ENCODE results near the gene NAIF1.

The NAIF1 gene

GRCh38 chr9:128109050-128109709 lies 42.1 kb upstream of the NAIF1 start:
- Histone ChIP-seq H3K9ac (ENCODE audit: insufficient read length) (no peak overlapping the region), H3K27ac (no peak overlapping the region), H3K36me3 (ENCODE audit: insufficient read depth, low read length) (peaks cover 30% of the 10 kb centered on the region), H3K4me3 (no peak overlapping the region), H3K9me3 (ENCODE audit: low read depth, low read length) (no peaks in the 10 kb centered on the region)
- TF ChIP-seq POLR2AphosphoS5 (IDR thresholded peaks at IDR 0.05; ENCODE audit: borderline replicate concordance, low read depth, low read length): no peak
- no peak for TF ChIP-seq FOXP2 (optimal IDR thresholded peaks at IDR 0.05; ENCODE audit: control extremely low read depth, extremely low read length, insufficient read depth)
- TF ChIP-seq EZH2 (IDR thresholded peaks at IDR 0.05): no peak
- DNase-seq (ENCODE audit: low read depth, low spot score): no peak

- no peak overlapping the region for H3K4me3 ChIP-seq
- DNase-seq (ENCODE audit: low read depth, low spot score): no peak
- no peak overlapping the region for H3K9ac ChIP-seq (ENCODE audit: insufficient read length)
- no peak for TF ChIP-seq EZH2 (IDR thresholded peaks at IDR 0.05)
- TF ChIP-seq FOXP2 (optimal IDR thresholded peaks at IDR 0.05; ENCODE audit: control extremely low read depth, extremely low read length, insufficient read depth): no peak
- no peak for TF ChIP-seq POLR2AphosphoS5 (IDR thresholded peaks at IDR 0.05; ENCODE audit: borderline replicate concordance, low read depth, low read length)
- no peaks in the 10 kb centered on the region for H3K9me3 ChIP-seq (ENCODE audit: low read depth, low read length)
- H3K27ac ChIP-seq: no peak overlapping the region
- H3K36me3 ChIP-seq (ENCODE audit: insufficient read depth, low read length): peaks cover 37% of the 10 kb centered on the region
Observed at GRCh38 chr9:128108269-128109049, 41.3 kb upstream of the NAIF1 start.

- H3K4me3 ChIP-seq: no peak overlapping the region
- no peaks in the 10 kb centered on the region for H3K9me3 ChIP-seq (ENCODE audit: low read depth, low read length)
- no peak overlapping the region for H3K9ac ChIP-seq (ENCODE audit: insufficient read length)
- TF ChIP-seq POLR2AphosphoS5 (IDR thresholded peaks at IDR 0.05; ENCODE audit: borderline replicate concordance, low read depth, low read length) (no peak), FOXP2 (optimal IDR thresholded peaks at IDR 0.05; ENCODE audit: control extremely low read depth, extremely low read length, insufficient read depth) (no peak), EZH2 (IDR thresholded peaks at IDR 0.05) (no peak)
- DNase-seq (ENCODE audit: low read depth, low spot score): no peak
- H3K36me3 ChIP-seq (ENCODE audit: insufficient read depth, low read length): peaks cover 43% of the 10 kb centered on the region
- H3K27ac ChIP-seq: no peak overlapping the region
Observed at GRCh38 chr9:128107468-128108268, 40.5 kb upstream of the NAIF1 start.

- H3K9ac ChIP-seq (ENCODE audit: insufficient read length): no peak overlapping the region
- peaks cover 50% of the 10 kb centered on the region for H3K36me3 ChIP-seq (ENCODE audit: insufficient read depth, low read length)
- TF ChIP-seq FOXP2 (optimal IDR thresholded peaks at IDR 0.05; ENCODE audit: control extremely low read depth, extremely low read length, insufficient read depth) (no peak), EZH2 (IDR thresholded peaks at IDR 0.05) (no peak), POLR2AphosphoS5 (IDR thresholded peaks at IDR 0.05; ENCODE audit: borderline replicate concordance, low read depth, low read length) (no peak)
- H3K27ac ChIP-seq: no peak overlapping the region
- DNase-seq (ENCODE audit: low read depth, low spot score): no peak
- no peak overlapping the region for H3K4me3 ChIP-seq
- H3K9me3 ChIP-seq (ENCODE audit: low read depth, low read length): no peaks in the 10 kb centered on the region
Observed at GRCh38 chr9:128106940-128107467, 39.9 kb upstream of the NAIF1 start.

GRCh38 chr9:128106181-128106939 lies 39.2 kb upstream of the NAIF1 start:
- Histone ChIP-seq H3K36me3 (ENCODE audit: insufficient read depth, low read length) (peaks cover 53% of the 10 kb centered on the region), H3K9ac (ENCODE audit: insufficient read length) (no peak overlapping the region)
- TF ChIP-seq POLR2AphosphoS5 (IDR thresholded peaks at IDR 0.05; ENCODE audit: borderline replicate concordance, low read depth, low read length): no peak
- no peak for TF ChIP-seq FOXP2 (optimal IDR thresholded peaks at IDR 0.05; ENCODE audit: control extremely low read depth, extremely low read length, insufficient read depth)
- TF ChIP-seq EZH2 (IDR thresholded peaks at IDR 0.05): no peak

GRCh38 chr9:128105538-128106175 lies 38.5 kb upstream of the NAIF1 start:
- TF ChIP-seq FOXP2 (optimal IDR thresholded peaks at IDR 0.05; ENCODE audit: control extremely low read depth, extremely low read length, insufficient read depth) (no peak), POLR2AphosphoS5 (IDR thresholded peaks at IDR 0.05; ENCODE audit: borderline replicate concordance, low read depth, low read length) (no peak), EZH2 (IDR thresholded peaks at IDR 0.05) (no peak)
- H3K36me3 ChIP-seq (ENCODE audit: insufficient read depth, low read length): peaks cover 60% of the 10 kb centered on the region

More at GRCh38 chr9:128106181-128106939, 39.2 kb upstream of the NAIF1 start:
- DNase-seq (ENCODE audit: low read depth, low spot score): no peak
- Histone ChIP-seq H3K9me3 (ENCODE audit: low read depth, low read length) (no peaks in the 10 kb centered on the region), H3K4me3 (no peak overlapping the region), H3K27ac (no peak overlapping the region)

GRCh38 chr9:128104171-128104618 lies 37.1 kb upstream of the NAIF1 start:
- H3K27ac ChIP-seq: no peak overlapping the region
- H3K9ac ChIP-seq (ENCODE audit: insufficient read length): no peak overlapping the region
- no peak for DNase-seq (ENCODE audit: low read depth, low spot score)
- no peaks in the 10 kb centered on the region for H3K9me3 ChIP-seq (ENCODE audit: low read depth, low read length)
- TF ChIP-seq EZH2 (IDR thresholded peaks at IDR 0.05) (no peak), FOXP2 (optimal IDR thresholded peaks at IDR 0.05; ENCODE audit: control extremely low read depth, extremely low read length, insufficient read depth) (no peak), POLR2AphosphoS5 (IDR thresholded peaks at IDR 0.05; ENCODE audit: borderline replicate concordance, low read depth, low read length) (no peak)
- H3K4me3 ChIP-seq: no peak overlapping the region
- H3K36me3 ChIP-seq (ENCODE audit: insufficient read depth, low read length): peaks cover 60% of the 10 kb centered on the region

More at GRCh38 chr9:128105538-128106175, 38.5 kb upstream of the NAIF1 start:
- H3K9me3 ChIP-seq (ENCODE audit: low read depth, low read length): no peaks in the 10 kb centered on the region
- H3K27ac ChIP-seq: no peak overlapping the region
- H3K9ac ChIP-seq (ENCODE audit: insufficient read length): no peak overlapping the region
- DNase-seq (ENCODE audit: low read depth, low spot score): no peak
- no peak overlapping the region for H3K4me3 ChIP-seq
